Measurements from ENCODE around the gene KCNA5.

The KCNA5 gene

GRCh38 chr12:5078423-5078822, 34.7 kb downstream of the KCNA5 start:
- H3K4me3 ChIP-seq (ENCODE audit: low read depth, low read length): no peak overlapping the region
- no peaks in the 10 kb centered on the region for H3K27me3 ChIP-seq (ENCODE audit: control insufficient read depth, insufficient read depth, low read length)
- no peak overlapping the region for H3K9ac ChIP-seq (ENCODE audit: low read depth, low read length)
- H3K27ac ChIP-seq (ENCODE audit: low read depth, low read length): no peak overlapping the region
- H3K36me3 ChIP-seq (ENCODE audit: control insufficient read depth, insufficient read depth, low read length): no peaks in the 10 kb centered on the region
- no peaks in the 10 kb centered on the region for H3K9me3 ChIP-seq (ENCODE audit: control insufficient read depth, insufficient read depth, low read length)
- H3K4me1 ChIP-seq (ENCODE audit: control insufficient read depth, insufficient read depth, low read length): no peaks in the 10 kb centered on the region; the same call in 1 of the 2 replicates

GRCh38 chr12:5081016-5081415, 37.3 kb downstream of the KCNA5 start:
- no peaks in the 10 kb centered on the region; the same call in 1 of the 2 replicates for H3K4me1 ChIP-seq (ENCODE audit: control insufficient read depth, insufficient read depth, low read length)
- no peak overlapping the region for H3K27ac ChIP-seq (ENCODE audit: low read depth, low read length)

GRCh38 chr12:5083955-5084849, 40.5 kb downstream of the KCNA5 start:
- Histone ChIP-seq H3K4me3 (ENCODE audit: low read depth, low read length) (no peak overlapping the region), H3K9ac (ENCODE audit: low read depth, low read length) (no peak overlapping the region), H3K27me3 (ENCODE audit: control insufficient read depth, insufficient read depth, low read length) (no peaks in the 10 kb centered on the region), H3K27ac (ENCODE audit: low read depth, low read length) (no peak overlapping the region), H3K36me3 (ENCODE audit: control insufficient read depth, insufficient read depth, low read length) (no peaks in the 10 kb centered on the region), H3K9me3 (ENCODE audit: control insufficient read depth, insufficient read depth, low read length) (no peaks in the 10 kb centered on the region), H3K4me1 (ENCODE audit: control insufficient read depth, insufficient read depth, low read length) (no peaks in the 10 kb centered on the region; the same call in 1 of the 2 replicates)

More at GRCh38 chr12:5081016-5081415, 37.3 kb downstream of the KCNA5 start:
- Histone ChIP-seq H3K9ac (ENCODE audit: low read depth, low read length) (no peak overlapping the region), H3K27me3 (ENCODE audit: control insufficient read depth, insufficient read depth, low read length) (no peaks in the 10 kb centered on the region), H3K9me3 (ENCODE audit: control insufficient read depth, insufficient read depth, low read length) (no peaks in the 10 kb centered on the region), H3K36me3 (ENCODE audit: control insufficient read depth, insufficient read depth, low read length) (no peaks in the 10 kb centered on the region), H3K4me3 (ENCODE audit: low read depth, low read length) (no peak overlapping the region)

- no peaks in the 10 kb centered on the region for H3K9me3 ChIP-seq (ENCODE audit: control insufficient read depth, insufficient read depth, low read length)
- no peak overlapping the region for H3K4me3 ChIP-seq (ENCODE audit: low read depth, low read length)
- H3K9ac ChIP-seq (ENCODE audit: low read depth, low read length): no peak overlapping the region
- H3K36me3 ChIP-seq (ENCODE audit: control insufficient read depth, insufficient read depth, low read length): no peaks in the 10 kb centered on the region
- H3K27ac ChIP-seq (ENCODE audit: low read depth, low read length): no peak overlapping the region
- H3K27me3 ChIP-seq (ENCODE audit: control insufficient read depth, insufficient read depth, low read length): no peaks in the 10 kb centered on the region
- H3K4me1 ChIP-seq (ENCODE audit: control insufficient read depth, insufficient read depth, low read length): no peaks in the 10 kb centered on the region
Measured at GRCh38 chr12:5085896-5086295, 42.2 kb downstream of the KCNA5 start.

GRCh38 chr12:5087831-5088554, 44.3 kb downstream of the KCNA5 start:
- no peak overlapping the region for H3K9ac ChIP-seq (ENCODE audit: low read depth, low read length)
- no peak overlapping the region for H3K27ac ChIP-seq (ENCODE audit: low read depth, low read length)
- no peaks in the 10 kb centered on the region for H3K9me3 ChIP-seq (ENCODE audit: control insufficient read depth, insufficient read depth, low read length)
- no peak overlapping the region for H3K4me3 ChIP-seq (ENCODE audit: low read depth, low read length)
- no peaks in the 10 kb centered on the region for H3K27me3 ChIP-seq (ENCODE audit: control insufficient read depth, insufficient read depth, low read length)
- H3K4me1 ChIP-seq (ENCODE audit: control insufficient read depth, insufficient read depth, low read length): no peaks in the 10 kb centered on the region
- H3K36me3 ChIP-seq (ENCODE audit: control insufficient read depth, insufficient read depth, low read length): no peaks in the 10 kb centered on the region

- Histone ChIP-seq H3K4me1 (ENCODE audit: control insufficient read depth, insufficient read depth, low read length) (no peaks in the 10 kb centered on the region), H3K27ac (ENCODE audit: low read depth, low read length) (no peak overlapping the region), H3K36me3 (ENCODE audit: control insufficient read depth, insufficient read depth, low read length) (no peaks in the 10 kb centered on the region), H3K27me3 (ENCODE audit: control insufficient read depth, insufficient read depth, low read length) (no peaks in the 10 kb centered on the region), H3K4me3 (ENCODE audit: low read depth, low read length) (no peak overlapping the region), H3K9me3 (ENCODE audit: control insufficient read depth, insufficient read depth, low read length) (no peaks in the 10 kb centered on the region), H3K9ac (ENCODE audit: low read depth, low read length) (no peak overlapping the region)
Measured at GRCh38 chr12:5088586-5089264, 45.0 kb downstream of the KCNA5 start.

GRCh38 chr12:5094551-5094950, 50.9 kb downstream of the KCNA5 start:
- Histone ChIP-seq H3K4me3 (ENCODE audit: low read depth, low read length) (no peak overlapping the region), H3K4me1 (ENCODE audit: control insufficient read depth, insufficient read depth, low read length) (peaks cover 4% of the 10 kb centered on the region; the same call in 1 of the 2 replicates), H3K27me3 (ENCODE audit: control insufficient read depth, insufficient read depth, low read length) (no peaks in the 10 kb centered on the region), H3K27ac (ENCODE audit: low read depth, low read length) (no peak overlapping the region), H3K36me3 (ENCODE audit: control insufficient read depth, insufficient read depth, low read length) (no peaks in the 10 kb centered on the region), H3K9me3 (ENCODE audit: control insufficient read depth, insufficient read depth, low read length) (no peaks in the 10 kb centered on the region), H3K9ac (ENCODE audit: low read depth, low read length) (no peak overlapping the region)

GRCh38 chr12:5094986-5095385, 51.3 kb downstream of the KCNA5 start:
- H3K36me3 ChIP-seq (ENCODE audit: control insufficient read depth, insufficient read depth, low read length): no peaks in the 10 kb centered on the region
- no peak overlapping the region for H3K9ac ChIP-seq (ENCODE audit: low read depth, low read length)
- no peaks in the 10 kb centered on the region for H3K9me3 ChIP-seq (ENCODE audit: control insufficient read depth, insufficient read depth, low read length)
- H3K27me3 ChIP-seq (ENCODE audit: control insufficient read depth, insufficient read depth, low read length): no peaks in the 10 kb centered on the region
- H3K4me1 ChIP-seq (ENCODE audit: control insufficient read depth, insufficient read depth, low read length): peaks cover 4% of the 10 kb centered on the region; the same call in 1 of the 2 replicates
- H3K27ac ChIP-seq (ENCODE audit: low read depth, low read length): no peak overlapping the region
- H3K4me3 ChIP-seq (ENCODE audit: low read depth, low read length): no peak overlapping the region
